WTC11 (cell line): ENCODE results near the gene NAB1. TPM values are rescaled to one million over a fixed set of nuclear protein-coding genes. Genes with fewer than 3 reads are reported as not detected.

Experiments used
- ATAC-seq: fragments of 200-7000 bp; cut with Tn5 transposase; 2 replicates; pipeline ENCODE4 v1.10.0; 2021; ENCODE audit warnings: mild to moderate bottlenecking, moderate library complexity
- CTCF ChIA-PET: fragments of 300-600 bp; sonication (Branson Sonifier 250); formaldehyde crosslinking; loops from one replicate; lab custom pipeline; 2021; ENCODE audit warnings: antibody characterized with exemption; lab: Charles Lee
- POLR2A ChIA-PET: fragments of 350-600 bp; sonication (Branson Sonifier 250); formaldehyde crosslinking; loops from one replicate; lab custom pipeline; 2021; ENCODE audit warnings: antibody characterized with exemption; lab: Charles Lee
- DNase-seq: peaks from one replicate; pipeline ENCODE4 v3.0.0; 2021; ENCODE audit warnings: low spot score
- H3K27ac Mint-ChIP-seq: 2 replicates; pipeline ENCODE4 v1.8.0; 2021; ENCODE audit warnings: mixed read lengths
- H3K27me3 Mint-ChIP-seq: 2 replicates; pipeline ENCODE4 v1.8.0; 2021; ENCODE audit warnings: low read depth, mild to moderate bottlenecking, moderate library complexity, mixed read lengths
- H3K36me3 Mint-ChIP-seq: 2 replicates; pipeline ENCODE4 v1.8.0; 2021; ENCODE audit warnings: mixed read lengths
- H3K4me1 Mint-ChIP-seq: 2 replicates; pipeline ENCODE4 v1.8.0; 2022; ENCODE audit warnings: mixed read lengths
- H3K4me3 Mint-ChIP-seq: 2 replicates; pipeline ENCODE4 v1.8.0; 2021; ENCODE audit warnings: mild to moderate bottlenecking, moderate library complexity, mixed read lengths
- H3K9me3 Mint-ChIP-seq: 2 replicates; pipeline ENCODE4 v1.8.0; 2021; ENCODE audit warnings: mixed read lengths
- ATF6 ChIP-seq: sonication (generic); formaldehyde crosslinking; IDR thresholded peaks from 2 replicates; pipeline ENCODE4 v1.8.1; 2023; ENCODE audit warnings: mild to moderate bottlenecking, missing genetic modification reagents
- CDX4 ChIP-seq: fragments of 250-450 bp; sonication (Bioruptor Pico); IDR thresholded peaks from 2 replicates; pipeline ENCODE4 v1.9.0; 2021; ENCODE audit warnings: moderate library complexity, mild to moderate bottlenecking, inconsistent platforms, borderline replicate concordance
- HMGA2 ChIP-seq: fragments of 250-450 bp; sonication (Bioruptor Pico); IDR thresholded peaks from 2 replicates; pipeline ENCODE4 v1.4.0; 2021; ENCODE audit warnings: mild to moderate bottlenecking, moderate library complexity
- HMGXB4 ChIP-seq: sonication (generic); formaldehyde crosslinking; IDR thresholded peaks from 2 replicates; pipeline ENCODE4 v1.8.1; 2023; ENCODE audit warnings: mild to moderate bottlenecking, moderate library complexity, missing genetic modification reagents
- JAZF1 ChIP-seq: fragments of 250-450 bp; sonication (Bioruptor Pico); IDR thresholded peaks from 2 replicates; pipeline ENCODE4 v1.9.0; 2021; ENCODE audit warnings: moderate library complexity, mild to moderate bottlenecking, inconsistent platforms
- MYBL2 ChIP-seq: sonication (generic); formaldehyde crosslinking; IDR thresholded peaks from 2 replicates; pipeline ENCODE4 v1.8.1; 2023; ENCODE audit warnings: mild to moderate bottlenecking, moderate library complexity, missing genetic modification reagents
- NFE2L1 ChIP-seq: sonication (generic); formaldehyde crosslinking; IDR thresholded peaks from 2 replicates; pipeline ENCODE4 v1.8.1; 2023; ENCODE audit warnings: missing genetic modification reagents
- NFYB ChIP-seq: sonication (generic); formaldehyde crosslinking; conservative IDR thresholded peaks from 2 replicates; pipeline ENCODE4 v1.8.0; 2022; ENCODE audit warnings: low read depth, missing genetic modification reagents
- RELA ChIP-seq: sonication (generic); formaldehyde crosslinking; IDR thresholded peaks from 2 replicates; pipeline ENCODE4 v1.8.1; 2022; ENCODE audit warnings: missing genetic modification reagents, mild to moderate bottlenecking, borderline replicate concordance
- SMAD4 ChIP-seq: sonication (generic); formaldehyde crosslinking; IDR thresholded peaks from 2 replicates; pipeline ENCODE4 v1.8.0; 2022; ENCODE audit warnings: mild to moderate bottlenecking, missing genetic modification reagents
- TEAD4 ChIP-seq: sonication (generic); formaldehyde crosslinking; IDR thresholded peaks from 2 replicates; pipeline ENCODE4 v1.8.0; 2022; ENCODE audit warnings: mild to moderate bottlenecking, missing genetic modification reagents
- ZBTB21 ChIP-seq: sonication (generic); formaldehyde crosslinking; IDR thresholded peaks from 2 replicates; pipeline ENCODE4 v1.8.1; 2023; ENCODE audit warnings: mild to moderate bottlenecking, missing genetic modification reagents, borderline replicate concordance
- ZNF121 ChIP-seq: sonication (generic); formaldehyde crosslinking; IDR thresholded peaks from 2 replicates; pipeline ENCODE4 v1.8.0; 2023; ENCODE audit warnings: missing genetic modification reagents
- ZNF232 ChIP-seq: sonication (generic); formaldehyde crosslinking; IDR thresholded peaks from 2 replicates; pipeline ENCODE4 v1.8.0; 2022; ENCODE audit warnings: mild to moderate bottlenecking, missing genetic modification reagents
- ZNF263 ChIP-seq: sonication (generic); formaldehyde crosslinking; IDR thresholded peaks from 2 replicates; pipeline ENCODE4 v1.8.1; 2022; ENCODE audit warnings: low read depth, mild to moderate bottlenecking, moderate library complexity, missing genetic modification reagents
- total RNA-seq: library from RNA; stranded (reverse); gene quantifications from 3 replicates; pipeline ENCODE4 v1.2.3, GENCODE V29; 2021
- TF ChIP-seq, protein P1 (sequence below): sonication (generic); formaldehyde crosslinking; IDR thresholded peaks from 2 replicates; pipeline ENCODE4 v1.8.1; 2022; ENCODE audit warnings: mild to moderate bottlenecking, moderate library complexity, missing genetic modification reagents
- TF ChIP-seq, protein P2 (sequence below): sonication (generic); formaldehyde crosslinking; IDR thresholded peaks from 2 replicates; pipeline ENCODE4 v1.8.1; 2023; ENCODE audit warnings: mild to moderate bottlenecking, missing genetic modification reagents, borderline replicate concordance
- TF ChIP-seq, protein P3 (sequence below): fragments of 250-450 bp; sonication (Bioruptor Pico); IDR thresholded peaks from 2 replicates; pipeline ENCODE4 v1.8.0; 2021; ENCODE audit warnings: mild to moderate bottlenecking
- TF ChIP-seq, protein P4 (sequence below): sonication (generic); formaldehyde crosslinking; IDR thresholded peaks from 2 replicates; pipeline ENCODE4 v1.8.0; 2022; ENCODE audit warnings: missing genetic modification reagents

Gene NAB1
- total RNA-seq, 1 experiment from 2014 or later = 32.0 TPM

GRCh38 chr2:190649035-190649797 is at the start of gene NAB1 (continued):
- TF ChIP-seq RELA (CRISPR knock-in tag) = no peak
- no peak for TF ChIP-seq JAZF1
- no peak for TF ChIP-seq NFYB (CRISPR knock-in tag)
- TF ChIP-seq, protein P1, sequence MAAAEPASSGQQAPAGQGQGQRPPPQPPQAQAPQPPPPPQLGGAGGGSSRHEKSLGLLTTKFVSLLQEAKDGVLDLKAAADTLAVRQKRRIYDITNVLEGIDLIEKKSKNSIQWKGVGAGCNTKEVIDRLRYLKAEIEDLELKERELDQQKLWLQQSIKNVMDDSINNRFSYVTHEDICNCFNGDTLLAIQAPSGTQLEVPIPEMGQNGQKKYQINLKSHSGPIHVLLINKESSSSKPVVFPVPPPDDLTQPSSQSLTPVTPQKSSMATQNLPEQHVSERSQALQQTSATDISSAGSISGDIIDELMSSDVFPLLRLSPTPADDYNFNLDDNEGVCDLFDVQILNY (CRISPR knock-in tag) = peak; percentile 39; the same call in 1 of the 2 replicates
- TF ChIP-seq HMGA2 (CRISPR knock-in tag) = no peak
- no peak for TF ChIP-seq MYBL2 (CRISPR knock-in tag)
- TF ChIP-seq, protein P2, sequence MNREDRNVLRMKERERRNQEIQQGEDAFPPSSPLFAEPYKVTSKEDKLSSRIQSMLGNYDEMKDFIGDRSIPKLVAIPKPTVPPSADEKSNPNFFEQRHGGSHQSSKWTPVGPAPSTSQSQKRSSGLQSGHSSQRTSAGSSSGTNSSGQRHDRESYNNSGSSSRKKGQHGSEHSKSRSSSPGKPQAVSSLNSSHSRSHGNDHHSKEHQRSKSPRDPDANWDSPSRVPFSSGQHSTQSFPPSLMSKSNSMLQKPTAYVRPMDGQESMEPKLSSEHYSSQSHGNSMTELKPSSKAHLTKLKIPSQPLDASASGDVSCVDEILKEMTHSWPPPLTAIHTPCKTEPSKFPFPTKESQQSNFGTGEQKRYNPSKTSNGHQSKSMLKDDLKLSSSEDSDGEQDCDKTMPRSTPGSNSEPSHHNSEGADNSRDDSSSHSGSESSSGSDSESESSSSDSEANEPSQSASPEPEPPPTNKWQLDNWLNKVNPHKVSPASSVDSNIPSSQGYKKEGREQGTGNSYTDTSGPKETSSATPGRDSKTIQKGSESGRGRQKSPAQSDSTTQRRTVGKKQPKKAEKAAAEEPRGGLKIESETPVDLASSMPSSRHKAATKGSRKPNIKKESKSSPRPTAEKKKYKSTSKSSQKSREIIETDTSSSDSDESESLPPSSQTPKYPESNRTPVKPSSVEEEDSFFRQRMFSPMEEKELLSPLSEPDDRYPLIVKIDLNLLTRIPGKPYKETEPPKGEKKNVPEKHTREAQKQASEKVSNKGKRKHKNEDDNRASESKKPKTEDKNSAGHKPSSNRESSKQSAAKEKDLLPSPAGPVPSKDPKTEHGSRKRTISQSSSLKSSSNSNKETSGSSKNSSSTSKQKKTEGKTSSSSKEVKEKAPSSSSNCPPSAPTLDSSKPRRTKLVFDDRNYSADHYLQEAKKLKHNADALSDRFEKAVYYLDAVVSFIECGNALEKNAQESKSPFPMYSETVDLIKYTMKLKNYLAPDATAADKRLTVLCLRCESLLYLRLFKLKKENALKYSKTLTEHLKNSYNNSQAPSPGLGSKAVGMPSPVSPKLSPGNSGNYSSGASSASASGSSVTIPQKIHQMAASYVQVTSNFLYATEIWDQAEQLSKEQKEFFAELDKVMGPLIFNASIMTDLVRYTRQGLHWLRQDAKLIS (CRISPR knock-in tag) = no peak
- TF ChIP-seq SMAD4 = no peak

GRCh38 chr2:190599546-190600220 is 49.2 kb upstream of the NAB1 start:
- Mint-ChIP-seq H3K4me3 (no peak overlapping the region), H3K27me3 (no peaks in the 10 kb centered on the region), H3K36me3 (no peaks in the 10 kb centered on the region)
- CTCF ChIA-PET = no interaction called here
- no peak for TF ChIP-seq ZBTB21 (CRISPR knock-in tag)
- TF ChIP-seq ZNF263 (CRISPR knock-in tag) = no peak; the same call in 1 of the 2 replicates
- no peak for TF ChIP-seq ATF6 (CRISPR knock-in tag)
- TF ChIP-seq HMGXB4 (CRISPR knock-in tag) = no peak
- no peak for TF ChIP-seq NFE2L1 (CRISPR knock-in tag)
- no peak for TF ChIP-seq ZNF121 (CRISPR knock-in tag)
- TF ChIP-seq CDX4 (CRISPR knock-in tag) = no peak
- TF ChIP-seq ZNF232 = no peak
- no peak for TF ChIP-seq TEAD4
- TF ChIP-seq, protein P3, sequence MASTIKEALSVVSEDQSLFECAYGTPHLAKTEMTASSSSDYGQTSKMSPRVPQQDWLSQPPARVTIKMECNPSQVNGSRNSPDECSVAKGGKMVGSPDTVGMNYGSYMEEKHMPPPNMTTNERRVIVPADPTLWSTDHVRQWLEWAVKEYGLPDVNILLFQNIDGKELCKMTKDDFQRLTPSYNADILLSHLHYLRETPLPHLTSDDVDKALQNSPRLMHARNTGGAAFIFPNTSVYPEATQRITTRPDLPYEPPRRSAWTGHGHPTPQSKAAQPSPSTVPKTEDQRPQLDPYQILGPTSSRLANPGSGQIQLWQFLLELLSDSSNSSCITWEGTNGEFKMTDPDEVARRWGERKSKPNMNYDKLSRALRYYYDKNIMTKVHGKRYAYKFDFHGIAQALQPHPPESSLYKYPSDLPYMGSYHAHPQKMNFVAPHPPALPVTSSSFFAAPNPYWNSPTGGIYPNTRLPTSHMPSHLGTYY = no peak
- TF ChIP-seq, protein P4, sequence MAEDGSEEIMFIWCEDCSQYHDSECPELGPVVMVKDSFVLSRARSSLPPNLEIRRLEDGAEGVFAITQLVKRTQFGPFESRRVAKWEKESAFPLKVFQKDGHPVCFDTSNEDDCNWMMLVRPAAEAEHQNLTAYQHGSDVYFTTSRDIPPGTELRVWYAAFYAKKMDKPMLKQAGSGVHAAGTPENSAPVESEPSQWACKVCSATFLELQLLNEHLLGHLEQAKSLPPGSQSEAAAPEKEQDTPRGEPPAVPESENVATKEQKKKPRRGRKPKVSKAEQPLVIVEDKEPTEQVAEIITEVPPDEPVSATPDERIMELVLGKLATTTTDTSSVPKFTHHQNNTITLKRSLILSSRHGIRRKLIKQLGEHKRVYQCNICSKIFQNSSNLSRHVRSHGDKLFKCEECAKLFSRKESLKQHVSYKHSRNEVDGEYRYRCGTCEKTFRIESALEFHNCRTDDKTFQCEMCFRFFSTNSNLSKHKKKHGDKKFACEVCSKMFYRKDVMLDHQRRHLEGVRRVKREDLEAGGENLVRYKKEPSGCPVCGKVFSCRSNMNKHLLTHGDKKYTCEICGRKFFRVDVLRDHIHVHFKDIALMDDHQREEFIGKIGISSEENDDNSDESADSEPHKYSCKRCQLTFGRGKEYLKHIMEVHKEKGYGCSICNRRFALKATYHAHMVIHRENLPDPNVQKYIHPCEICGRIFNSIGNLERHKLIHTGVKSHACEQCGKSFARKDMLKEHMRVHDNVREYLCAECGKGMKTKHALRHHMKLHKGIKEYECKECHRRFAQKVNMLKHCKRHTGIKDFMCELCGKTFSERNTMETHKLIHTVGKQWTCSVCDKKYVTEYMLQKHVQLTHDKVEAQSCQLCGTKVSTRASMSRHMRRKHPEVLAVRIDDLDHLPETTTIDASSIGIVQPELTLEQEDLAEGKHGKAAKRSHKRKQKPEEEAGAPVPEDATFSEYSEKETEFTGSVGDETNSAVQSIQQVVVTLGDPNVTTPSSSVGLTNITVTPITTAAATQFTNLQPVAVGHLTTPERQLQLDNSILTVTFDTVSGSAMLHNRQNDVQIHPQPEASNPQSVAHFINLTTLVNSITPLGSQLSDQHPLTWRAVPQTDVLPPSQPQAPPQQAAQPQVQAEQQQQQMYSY = no peak
- TF ChIP-seq, all 79 proteins: peak for 0
- no peak overlapping the region for H3K27ac Mint-ChIP-seq
- ATAC-seq (no peak; the same call in 1 of the 2 replicates), DNase-seq (no peak)
- H3K9me3 Mint-ChIP-seq = peaks cover 6% of the 10 kb centered on the region; the same call in 1 of the 2 replicates
- H3K4me1 Mint-ChIP-seq = peaks cover 5% of the 10 kb centered on the region; the same call in 1 of the 2 replicates
- POLR2A ChIA-PET = no interaction called here
